GM18505 (cell line): ENCODE results near the gene LAT.
"Not testable (repeated sequence)": the region's sequence is repeated elsewhere in the genome, so short reads cannot be mapped to it uniquely, and the experiment has no call there.

Experiments
- ATAC-seq: cut with Tn5 transposase; IDR thresholded peaks from one replicate; pipeline ENCODE4 v1.9.1; 2021; ENCODE audit not compliant: unreplicated experiment
- POLR2A ChIP-seq: IDR thresholded peaks from 4 replicates; pipeline ENCODE4 v1.6.1; 2011; ENCODE audit warnings: borderline replicate concordance; ENCODE audit not compliant: insufficient read depth, insufficient read length; ENCODE audit errors: extremely low read depth

Gene LAT, protein sequence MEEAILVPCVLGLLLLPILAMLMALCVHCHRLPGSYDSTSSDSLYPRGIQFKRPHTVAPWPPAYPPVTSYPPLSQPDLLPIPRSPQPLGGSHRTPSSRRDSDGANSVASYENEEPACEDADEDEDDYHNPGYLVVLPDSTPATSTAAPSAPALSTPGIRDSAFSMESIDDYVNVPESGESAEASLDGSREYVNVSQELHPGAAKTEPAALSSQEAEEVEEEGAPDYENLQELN

DNA sequence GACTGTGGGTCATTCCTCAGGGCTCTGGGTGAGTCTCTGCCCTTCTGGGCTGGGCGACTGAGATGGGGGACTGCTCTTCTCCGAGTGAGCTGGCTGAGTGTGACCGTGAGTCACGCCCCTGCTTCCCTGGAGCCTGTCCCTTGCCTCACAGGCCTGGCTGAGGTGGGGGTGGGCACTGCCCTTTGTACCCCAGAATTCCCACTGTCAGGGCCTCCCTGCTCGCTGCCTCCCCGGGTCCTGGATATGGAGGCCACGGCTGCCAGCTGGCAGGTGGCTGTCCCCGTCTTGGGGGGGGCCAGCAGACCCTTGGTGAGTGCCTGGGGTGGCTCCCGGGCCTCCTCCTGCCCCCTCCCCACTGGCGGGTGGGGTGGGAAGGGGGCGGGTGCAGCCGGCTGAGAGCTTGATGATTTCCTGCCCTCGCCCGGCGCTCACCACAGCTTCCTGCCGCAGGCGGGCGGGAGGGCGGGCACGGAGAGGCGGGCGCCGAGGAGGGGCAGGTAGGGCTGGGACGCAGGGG is at the start of gene LAT:
Gene LAT, plus strand, starts transcription at position 434 of the 517 bp plus-strand sequence. CDS start 366 bp downstream, outside the sequence.
- no peak for TF ChIP-seq POLR2A
- no peak for ATAC-seq

DNA sequence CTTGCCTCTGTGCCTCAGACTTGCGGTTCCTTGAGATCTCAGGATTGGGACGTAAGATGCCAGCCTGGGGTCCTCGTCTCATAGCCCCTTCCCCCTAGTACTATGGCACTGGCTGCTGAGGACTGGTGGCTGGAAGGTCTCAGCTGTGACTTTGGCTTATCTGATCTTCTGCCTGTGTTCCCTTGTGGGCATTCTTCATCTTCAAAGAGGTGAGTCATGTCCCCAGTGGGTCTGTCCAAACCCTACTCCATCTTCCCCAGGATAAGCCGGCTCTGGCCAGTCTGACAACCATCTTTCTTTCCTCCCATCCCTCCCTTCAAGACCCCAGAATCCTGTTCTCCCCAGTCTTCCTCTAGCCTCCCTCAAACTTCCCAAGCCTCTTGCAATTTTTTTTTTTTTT is 49.5 kb upstream of the LAT start:
- no peak for TF ChIP-seq POLR2A

GRCh38 chr16:28935924-28936783 is 48.7 kb upstream of the LAT start:
- peak; percentile 74 for ATAC-seq

More for the DNA sequence above, 49.5 kb upstream of the LAT start:
- ATAC-seq: no peak

DNA sequence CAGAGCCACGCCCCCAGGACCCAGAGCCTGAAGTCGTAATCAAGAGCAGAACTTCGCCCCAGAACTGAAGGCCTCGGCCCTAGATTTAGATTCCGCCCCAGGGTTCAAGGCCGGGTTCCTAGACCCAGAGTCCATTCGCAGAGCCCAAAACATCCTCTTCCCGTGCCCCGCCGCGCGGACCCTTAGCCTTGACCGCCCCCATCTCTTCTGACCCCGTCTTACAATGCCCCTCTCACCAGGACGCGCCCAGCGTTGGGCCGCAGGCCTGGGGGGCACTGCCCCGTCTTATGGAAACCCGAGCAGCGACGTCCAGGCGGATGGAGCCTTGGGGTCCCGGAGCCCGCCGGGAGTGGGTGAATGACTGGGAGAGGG is 48.1 kb upstream of the LAT start:
- ATAC-seq: no peak
- TF ChIP-seq POLR2A: no peak

More at GRCh38 chr16:28935924-28936783, 48.7 kb upstream of the LAT start:
- TF ChIP-seq POLR2A: no peak

- no peak for ATAC-seq
- TF ChIP-seq POLR2A: no peak
Measured at GRCh38 chr16:28937222-28937876, 47.5 kb upstream of the LAT start.

GRCh38 chr16:28938721-28939120 is 46.1 kb upstream of the LAT start:
- no peak for TF ChIP-seq POLR2A
- no peak for ATAC-seq

GRCh38 chr16:28939825-28940224 is 45.0 kb upstream of the LAT start:
- not testable (repeated sequence) for ATAC-seq

DNA sequence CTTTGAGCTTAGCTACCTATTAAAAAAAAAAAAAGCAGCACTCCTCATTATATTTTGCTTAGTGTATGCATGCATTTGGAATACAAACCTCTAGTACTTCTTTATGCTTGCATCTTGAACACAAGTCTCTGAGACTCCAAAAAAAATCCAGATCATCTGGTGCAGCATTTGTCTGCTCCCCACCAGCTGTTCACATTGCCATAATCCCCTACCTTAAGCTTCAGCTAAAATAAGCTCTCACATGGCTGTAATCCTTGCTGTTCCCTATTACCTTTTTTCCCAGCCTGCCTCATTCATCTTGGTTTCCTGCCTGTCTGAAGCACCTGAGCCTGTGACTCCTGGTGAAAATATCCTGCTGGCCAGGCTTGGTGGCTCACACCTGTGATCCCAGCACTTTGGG is 41.6 kb upstream of the LAT start:
- ATAC-seq: no peak
- TF ChIP-seq POLR2A: no peak

DNA sequence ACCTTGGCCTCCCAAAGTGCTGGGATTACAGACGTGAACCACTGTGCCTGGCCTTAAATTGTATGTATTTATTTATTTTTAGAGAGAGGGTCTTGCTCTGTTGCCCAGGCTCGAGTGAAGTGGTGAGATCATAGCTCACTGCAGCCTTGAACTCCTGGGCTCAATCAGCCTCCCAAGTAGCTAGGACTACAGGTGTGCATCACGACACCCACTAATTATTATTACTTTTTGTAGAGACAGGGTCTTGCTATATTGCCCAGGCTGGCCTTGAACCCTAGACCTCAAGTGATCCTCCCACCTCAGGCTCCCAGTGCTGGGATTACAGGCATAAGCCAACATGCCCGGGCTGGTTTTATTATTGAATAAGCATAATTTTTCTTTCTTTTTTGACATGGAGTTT is 38.2 kb upstream of the LAT start:
- TF ChIP-seq POLR2A: no peak
- ATAC-seq: no peak

- ATAC-seq: peak; percentile 91
- TF ChIP-seq POLR2A: peak; percentile 87
Measured at GRCh38 chr16:28950648-28951409, 34.0 kb upstream of the LAT start, which contains the start of gene NFATC2IP. NFATC2IP (plus strand) TSS chr16:28950937; CDS start chr16:28951012, 75 bp downstream.

GRCh38 chr16:28951410-28951943 is 33.4 kb upstream of the LAT start:
- no peak for ATAC-seq
- TF ChIP-seq POLR2A: no peak

DNA sequence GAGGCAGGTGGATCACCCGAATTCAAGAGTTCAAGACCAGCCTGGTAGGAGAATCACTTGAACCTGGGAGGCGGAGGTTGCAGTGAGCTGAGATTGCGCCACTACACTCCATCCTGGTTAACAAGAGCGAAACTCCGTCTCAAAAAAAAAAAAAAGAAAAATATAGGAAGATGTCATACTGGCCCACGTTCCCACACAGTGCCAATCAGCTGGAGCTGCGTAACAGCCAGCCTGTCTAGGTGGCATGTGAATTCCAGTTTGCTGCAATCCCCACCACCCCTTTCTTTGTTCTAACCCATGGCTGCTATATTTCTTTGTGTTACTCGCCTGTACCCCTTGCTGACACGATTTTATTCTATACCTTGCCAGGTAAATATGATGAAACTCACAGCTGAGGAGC is 26.6 kb upstream of the LAT start:
- no peak for ATAC-seq
- TF ChIP-seq POLR2A: no peak

GRCh38 chr16:28958836-28959235 is 26.0 kb upstream of the LAT start:
- no peak for ATAC-seq
- TF ChIP-seq POLR2A: no peak

GRCh38 chr16:28964072-28964471 is 20.8 kb upstream of the LAT start:
- no peak for TF ChIP-seq POLR2A
- no peak for ATAC-seq
